ENCODE data around the gene TSHR. TPM values are rescaled to one million over a fixed set of nuclear protein-coding genes. Genes with fewer than 3 reads are reported as not detected.

Gene TSHR
- total RNA-seq, 2 experiments from 2014 or later = 4.9 to 40.0 TPM

DNA sequence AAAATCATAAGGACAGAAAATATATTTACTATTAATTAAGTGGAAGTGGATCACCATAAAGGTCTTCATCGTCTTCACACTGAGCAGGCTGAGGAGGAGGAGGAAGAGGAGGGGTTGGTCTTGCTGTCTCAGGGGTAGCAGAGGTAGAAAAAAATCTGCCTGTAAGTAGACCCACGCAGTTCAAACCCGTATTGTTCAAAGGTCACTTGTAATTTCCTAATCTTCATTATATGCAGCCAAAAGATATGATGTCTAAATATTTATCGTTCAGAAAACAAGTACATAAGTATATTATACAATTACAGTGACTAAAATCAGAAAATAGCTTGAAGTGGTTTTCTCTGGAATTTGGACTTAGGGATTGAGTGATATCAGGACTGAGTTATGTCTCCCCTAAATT lies 193.2 kb downstream of the TSHR start:
- peaks cover 16% of the 10 kb centered on the region for H3K4me1 ChIP-seq (ENCODE audit: insufficient read depth, low read length, poor library complexity, severe bottlenecking)
- no peaks in the 10 kb centered on the region for H3K9me3 ChIP-seq (ENCODE audit: low read length)
- ChIA-PET CTCF (ENCODE audit: unreplicated experiment) (no interaction called here), POLR2A (no interaction called here)
- H3K9me2 ChIP-seq (ENCODE audit: insufficient read depth, low read length) = no peaks in the 10 kb centered on the region
- no peak overlapping the region for H2AFZ ChIP-seq (ENCODE audit: low read length)
- no peaks in the 10 kb centered on the region for H3K36me3 ChIP-seq (ENCODE audit: insufficient read depth, low read length)
- no peak overlapping the region for H3K4me3 ChIP-seq (ENCODE audit: low read depth, low read length, poor library complexity, severe bottlenecking)
- TF ChIP-seq, protein P1, sequence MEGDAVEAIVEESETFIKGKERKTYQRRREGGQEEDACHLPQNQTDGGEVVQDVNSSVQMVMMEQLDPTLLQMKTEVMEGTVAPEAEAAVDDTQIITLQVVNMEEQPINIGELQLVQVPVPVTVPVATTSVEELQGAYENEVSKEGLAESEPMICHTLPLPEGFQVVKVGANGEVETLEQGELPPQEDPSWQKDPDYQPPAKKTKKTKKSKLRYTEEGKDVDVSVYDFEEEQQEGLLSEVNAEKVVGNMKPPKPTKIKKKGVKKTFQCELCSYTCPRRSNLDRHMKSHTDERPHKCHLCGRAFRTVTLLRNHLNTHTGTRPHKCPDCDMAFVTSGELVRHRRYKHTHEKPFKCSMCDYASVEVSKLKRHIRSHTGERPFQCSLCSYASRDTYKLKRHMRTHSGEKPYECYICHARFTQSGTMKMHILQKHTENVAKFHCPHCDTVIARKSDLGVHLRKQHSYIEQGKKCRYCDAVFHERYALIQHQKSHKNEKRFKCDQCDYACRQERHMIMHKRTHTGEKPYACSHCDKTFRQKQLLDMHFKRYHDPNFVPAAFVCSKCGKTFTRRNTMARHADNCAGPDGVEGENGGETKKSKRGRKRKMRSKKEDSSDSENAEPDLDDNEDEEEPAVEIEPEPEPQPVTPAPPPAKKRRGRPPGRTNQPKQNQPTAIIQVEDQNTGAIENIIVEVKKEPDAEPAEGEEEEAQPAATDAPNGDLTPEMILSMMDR (conservative IDR thresholded peaks at IDR 0.05; ENCODE audit: low read length) = no peak
- BruUV-seq (replicated peaks) = no TSS peak
- no peaks in the 10 kb centered on the region for H3K79me2 ChIP-seq (ENCODE audit: insufficient read depth, low read depth, low read length)
- intact Hi-C loops (cut with micrococcal nuclease; ENCODE audit: unreplicated experiment) = no loop called here
- H4K20me1 ChIP-seq (ENCODE audit: insufficient read depth, low read length) = no peaks in the 10 kb centered on the region
- no peak overlapping the region for H3K4me2 ChIP-seq (ENCODE audit: low read length)
- no peak overlapping the region for H3K27ac ChIP-seq (ENCODE audit: low read depth, low read length, poor library complexity, severe bottlenecking)
- DNase-seq (ENCODE audit: low spot score) = no peak

DNA sequence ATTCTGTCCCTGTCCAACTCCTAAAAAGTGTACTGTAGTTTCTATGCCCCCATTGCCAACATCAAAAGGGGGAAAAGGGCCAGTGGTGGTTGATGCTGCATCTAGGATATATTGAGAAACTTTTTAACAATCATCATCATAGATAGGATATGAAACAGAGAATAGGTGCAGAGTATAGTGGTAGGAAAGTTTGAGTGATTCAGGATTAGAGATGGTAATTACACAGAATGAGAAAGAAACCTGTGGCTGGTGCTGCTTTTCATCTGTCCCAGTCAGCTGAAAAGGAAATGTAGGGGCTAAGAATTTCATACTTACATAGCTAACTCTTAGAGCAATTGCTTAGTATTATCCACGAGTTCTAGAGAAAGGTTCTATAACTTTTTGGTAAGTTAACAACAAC lies 197.8 kb downstream of the TSHR start:
- Histone ChIP-seq H3K4me1 (ENCODE audit: insufficient read depth, low read length, poor library complexity, severe bottlenecking) (no peaks in the 10 kb centered on the region), H2AFZ (ENCODE audit: low read length) (no peak overlapping the region), H3K4me3 (ENCODE audit: low read depth, low read length, poor library complexity, severe bottlenecking) (no peak overlapping the region), H3K9me3 (ENCODE audit: low read length) (no peaks in the 10 kb centered on the region), H3K27ac (ENCODE audit: low read depth, low read length, poor library complexity, severe bottlenecking) (no peak overlapping the region), H4K20me1 (ENCODE audit: insufficient read depth, low read length) (no peaks in the 10 kb centered on the region), H3K79me2 (ENCODE audit: insufficient read depth, low read depth, low read length) (no peaks in the 10 kb centered on the region), H3K9me2 (ENCODE audit: insufficient read depth, low read length) (no peaks in the 10 kb centered on the region), H3K4me2 (ENCODE audit: low read length) (no peak overlapping the region), H3K36me3 (ENCODE audit: insufficient read depth, low read length) (no peaks in the 10 kb centered on the region)
- ChIA-PET CTCF (ENCODE audit: unreplicated experiment) (no interaction called here), POLR2A (interaction anchor here (1.0 kb wide), 1 partner anchor 12 kb away, joined by 3 read pairs; no protein-coding TSS in a partner anchor)
- DNase-seq (ENCODE audit: low spot score) = no peak
- no TSS peak for BruUV-seq (replicated peaks)
- intact Hi-C loops (cut with micrococcal nuclease; ENCODE audit: unreplicated experiment) = no loop called here
- no peak for TF ChIP-seq EZH2phosphoT487 (IDR thresholded peaks at IDR 0.05; ENCODE audit: borderline replicate concordance, low read depth, low read length)

DNA sequence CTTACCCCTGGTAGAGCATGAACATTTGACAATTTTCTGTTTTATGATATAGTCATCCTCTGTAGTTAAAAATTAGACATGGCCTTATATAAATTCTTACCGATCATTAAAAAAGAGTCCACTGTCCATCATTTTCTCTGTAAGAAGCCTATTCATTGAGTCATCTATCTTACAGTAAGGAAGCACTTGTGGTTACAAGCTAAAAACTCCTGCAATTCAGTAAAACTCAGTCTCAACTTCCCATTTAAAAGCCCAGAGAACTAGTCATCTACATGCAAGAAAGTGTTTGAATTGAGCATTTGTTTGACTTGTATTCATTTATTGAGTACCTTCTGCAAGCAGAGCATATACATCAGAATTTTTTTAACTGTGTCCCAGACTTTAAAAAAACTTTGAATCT lies 202.0 kb downstream of the TSHR start:
- TF ChIP-seq, protein P1 (conservative IDR thresholded peaks at IDR 0.05; ENCODE audit: low read length) = no peak
- no peak for TF ChIP-seq EZH2phosphoT487 (IDR thresholded peaks at IDR 0.05; ENCODE audit: borderline replicate concordance, low read depth, low read length)
- POLR2A ChIA-PET = interaction anchor here (0.7 to 0.8 kb wide), 2 partner anchors 13 to 163 kb away, joined by 3 read pairs; no protein-coding TSS in a partner anchor
- Histone ChIP-seq H3K9me3 (ENCODE audit: low read length) (no peaks in the 10 kb centered on the region), H3K4me2 (ENCODE audit: low read length) (no peak overlapping the region), H3K36me3 (ENCODE audit: insufficient read depth, low read length) (no peaks in the 10 kb centered on the region), H2AFZ (ENCODE audit: low read length) (no peak overlapping the region), H3K9me2 (ENCODE audit: insufficient read depth, low read length) (no peaks in the 10 kb centered on the region), H3K4me1 (ENCODE audit: insufficient read depth, low read length, poor library complexity, severe bottlenecking) (no peaks in the 10 kb centered on the region), H3K79me2 (ENCODE audit: insufficient read depth, low read depth, low read length) (no peaks in the 10 kb centered on the region), H3K27ac (ENCODE audit: low read depth, low read length, poor library complexity, severe bottlenecking) (no peak overlapping the region), H3K4me3 (ENCODE audit: low read depth, low read length, poor library complexity, severe bottlenecking) (no peak overlapping the region), H4K20me1 (ENCODE audit: insufficient read depth, low read length) (no peaks in the 10 kb centered on the region)
- no TSS peak for BruUV-seq (replicated peaks)
- intact Hi-C loops (cut with micrococcal nuclease; ENCODE audit: unreplicated experiment) = no loop called here
- DNase-seq (ENCODE audit: low spot score) = no peak
- CTCF ChIA-PET (ENCODE audit: unreplicated experiment) = no interaction called here

Data from OCI-LY7 (cell line).